Measurements from ENCODE around the gene KPTN. TPM values are rescaled to one million over a fixed set of nuclear protein-coding genes. Genes with fewer than 3 reads are reported as not detected.

The KPTN gene
- polyA plus RNA-seq, 3 donors: 9.5 to 9.7 (median 9.5) TPM

GRCh38 chr19:47510516-47511127 is 26.6 kb upstream of the KPTN start:
- Histone ChIP-seq H3K4me3 (replicated peaks in 1 of 3; ENCODE audit: low read depth in 2 of 3, low read length in 3 of 3) (no peak overlapping the region), H3K9ac (ENCODE audit: insufficient read depth, low read length, poor library complexity, severe bottlenecking) (no peak overlapping the region), H2AFZ (ENCODE audit: insufficient read depth, low read depth, low read length, poor library complexity, severe bottlenecking) (no peak overlapping the region), H3K9me3 (replicated peaks in 1 of 2; ENCODE audit: control insufficient read depth in 1 of 2, insufficient read depth in 1 of 2, low read length in 2 of 2) (no peaks in the 10 kb centered on the region), H3K4me2 (replicated peaks; ENCODE audit: extremely low read depth, low read length, poor library complexity, severe bottlenecking) (no peak overlapping the region), H3K27me3 (ENCODE audit: control insufficient read depth in 2 of 2, insufficient read depth in 2 of 2, low read length in 2 of 2) (no peaks in the 10 kb centered on the region), H3K79me2 (ENCODE audit: insufficient read depth, low read length) (peaks cover 92% of the 10 kb centered on the region), H3K36me3 (replicated peaks in 1 of 2; ENCODE audit: control insufficient read depth in 1 of 2, insufficient read depth in 2 of 2, low read length in 2 of 2) (peaks cover 10 to 50% of the 10 kb centered on the region in 2 donors), H3K4me1 (ENCODE audit: control insufficient read depth in 1 of 2, insufficient read depth in 2 of 2, low read length in 2 of 2) (peaks cover 25 to 27% of the 10 kb centered on the region in 2 donors), H4K20me1 (ENCODE audit: insufficient read depth, low read length) (peaks cover 88% of the 10 kb centered on the region), H3K27ac (ENCODE audit: low read depth in 1 of 2, low read length in 2 of 2) (peak overlapping the region in 1 of 2 donors; percentile 100)
- no peaks in the 10 kb centered on the region for H3K9me3 Mint-ChIP-seq
- peak overlapping the region in 3 of 7 donors; percentile 26 to 42 (median 42) for H3K27ac Mint-ChIP-seq
- H3K36me3 Mint-ChIP-seq: peaks cover 26 to 47% of the 10 kb centered on the region in 2 donors
- no peak for DNase-seq
- 94% methylated on average over 11 of the region's 12 CpGs for WGBS (ENCODE audit: insufficient coverage)
- intact Hi-C loops (cut with micrococcal nuclease): loop anchor here (5.0 to 10.0 kb wide), 4 partner anchors 76 to 236 kb away; partner anchors contain the start of genes INAFM1 (in 1 of the 2) and NOP53 (in 1 of the 2)
- H3K27me3 Mint-ChIP-seq (ENCODE audit: low read depth in 3 of 3): peaks cover 0 to 8% (median 0%) of the 10 kb centered on the region in 3 donors
- H3K4me1 Mint-ChIP-seq: peaks cover 43% of the 10 kb centered on the region
- no peak for TF ChIP-seq CTCF (IDR thresholded peaks at IDR 0.05)
- no peak overlapping the region for H3K4me3 Mint-ChIP-seq

- intact Hi-C loops (cut with micrococcal nuclease): loop anchor here (5.0 to 10.0 kb wide), 4 partner anchors 75 to 235 kb away; partner anchors contain the start of genes INAFM1 (in 1 of the 2) and NOP53 (in 1 of the 2)
- Histone ChIP-seq H3K36me3 (replicated peaks in 1 of 2; ENCODE audit: control insufficient read depth in 1 of 2, insufficient read depth in 2 of 2, low read length in 2 of 2) (peaks cover 15 to 56% of the 10 kb centered on the region in 2 donors), H3K4me2 (replicated peaks; ENCODE audit: extremely low read depth, low read length, poor library complexity, severe bottlenecking) (no peak overlapping the region), H3K9ac (ENCODE audit: insufficient read depth, low read length, poor library complexity, severe bottlenecking) (no peak overlapping the region), H3K4me3 (replicated peaks in 1 of 3; ENCODE audit: low read depth in 2 of 3, low read length in 3 of 3) (no peak overlapping the region), H3K4me1 (ENCODE audit: control insufficient read depth in 1 of 2, insufficient read depth in 2 of 2, low read length in 2 of 2) (peaks cover 25 to 26% of the 10 kb centered on the region in 2 donors), H3K27ac (ENCODE audit: low read depth in 1 of 2, low read length in 2 of 2) (peak overlapping the region; percentile 6 to 45), H3K79me2 (ENCODE audit: insufficient read depth, low read length) (peaks cover 98% of the 10 kb centered on the region), H3K27me3 (ENCODE audit: control insufficient read depth in 2 of 2, insufficient read depth in 2 of 2, low read length in 2 of 2) (no peaks in the 10 kb centered on the region), H2AFZ (ENCODE audit: insufficient read depth, low read depth, low read length, poor library complexity, severe bottlenecking) (no peak overlapping the region), H4K20me1 (ENCODE audit: insufficient read depth, low read length) (peaks cover 95% of the 10 kb centered on the region), H3K9me3 (replicated peaks in 1 of 2; ENCODE audit: control insufficient read depth in 1 of 2, insufficient read depth in 1 of 2, low read length in 2 of 2) (no peaks in the 10 kb centered on the region)
- Mint-ChIP-seq H3K36me3 (peaks cover 29 to 53% of the 10 kb centered on the region in 2 donors), H3K4me3 (no peak overlapping the region), H3K4me1 (peaks cover 41% of the 10 kb centered on the region), H3K27me3 (ENCODE audit: low read depth in 3 of 3) (peaks cover 0 to 8% (median 0%) of the 10 kb centered on the region in 3 donors), H3K9me3 (no peaks in the 10 kb centered on the region), H3K27ac (peak overlapping the region in 2 of 7 donors; percentile 21 to 30)
- no peak for DNase-seq
- WGBS (ENCODE audit: insufficient coverage): 73% methylated on average over 7 of the region's 8 CpGs
- no peak for TF ChIP-seq CTCF (IDR thresholded peaks at IDR 0.05)
Measured at GRCh38 chr19:47509973-47510372, 26.0 kb upstream of the KPTN start.
